ENCODE data around the gene CACNA1S.

DNA sequence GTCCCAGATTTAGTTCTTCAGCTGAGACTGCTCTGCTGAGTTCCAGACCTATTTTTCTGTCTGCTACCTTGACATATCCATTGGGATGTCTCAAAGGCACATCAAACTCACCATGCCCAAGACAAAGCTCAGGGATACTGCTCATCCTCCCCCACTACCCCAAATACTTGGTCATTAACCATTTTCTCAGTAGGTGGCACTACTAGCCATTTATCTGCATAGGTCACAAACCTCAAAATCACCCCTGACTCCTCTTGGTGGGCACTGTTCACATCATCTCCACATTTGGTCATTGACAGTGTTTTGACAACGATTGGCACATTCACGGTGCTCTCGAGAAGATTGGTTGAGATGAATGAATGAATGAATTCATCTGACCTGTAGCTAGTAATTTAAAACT lies 32.1 kb downstream of the CACNA1S start:
- TF ChIP-seq, protein P1, sequence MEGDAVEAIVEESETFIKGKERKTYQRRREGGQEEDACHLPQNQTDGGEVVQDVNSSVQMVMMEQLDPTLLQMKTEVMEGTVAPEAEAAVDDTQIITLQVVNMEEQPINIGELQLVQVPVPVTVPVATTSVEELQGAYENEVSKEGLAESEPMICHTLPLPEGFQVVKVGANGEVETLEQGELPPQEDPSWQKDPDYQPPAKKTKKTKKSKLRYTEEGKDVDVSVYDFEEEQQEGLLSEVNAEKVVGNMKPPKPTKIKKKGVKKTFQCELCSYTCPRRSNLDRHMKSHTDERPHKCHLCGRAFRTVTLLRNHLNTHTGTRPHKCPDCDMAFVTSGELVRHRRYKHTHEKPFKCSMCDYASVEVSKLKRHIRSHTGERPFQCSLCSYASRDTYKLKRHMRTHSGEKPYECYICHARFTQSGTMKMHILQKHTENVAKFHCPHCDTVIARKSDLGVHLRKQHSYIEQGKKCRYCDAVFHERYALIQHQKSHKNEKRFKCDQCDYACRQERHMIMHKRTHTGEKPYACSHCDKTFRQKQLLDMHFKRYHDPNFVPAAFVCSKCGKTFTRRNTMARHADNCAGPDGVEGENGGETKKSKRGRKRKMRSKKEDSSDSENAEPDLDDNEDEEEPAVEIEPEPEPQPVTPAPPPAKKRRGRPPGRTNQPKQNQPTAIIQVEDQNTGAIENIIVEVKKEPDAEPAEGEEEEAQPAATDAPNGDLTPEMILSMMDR (IDR thresholded peaks at IDR 0.05) = no peak
- TF ChIP-seq ZFX (IDR thresholded peaks at IDR 0.05; ENCODE audit: borderline replicate concordance) = no peak
